Stomach (tissue), 4 donors: ENCODE data around the gene KRAS.

Experiments used
- EP300 ChIP-seq: sonication (generic); formaldehyde crosslinking; IDR thresholded peaks from one replicate; pipeline ENCODE4 v1.6.1; 2017; ENCODE audit warnings: antibody characterized with exemption
- POLR2A ChIP-seq, 4 donors: fragments of 450-650 bp; IDR thresholded peaks; one replicate each; pipeline ENCODE4 v1.6.1; 2016; ENCODE audit warnings: antibody characterized with exemption in 4 of 4, control low read depth in 2 of 4, mild to moderate bottlenecking in 1 of 4, moderate library complexity in 1 of 4
- POLR2AphosphoS5 ChIP-seq, 3 donors: sonication (generic); formaldehyde crosslinking; IDR thresholded peaks; one replicate each; pipeline ENCODE4 v1.6.1; 2016; ENCODE audit warnings: antibody characterized with exemption in 3 of 3
- TF ChIP-seq, protein P1 (sequence below), 7 experiments: fragments of 450-650 bp in 4 of 7; fragments of 200-600 bp in 3 of 7; sonication (generic) in 3 of 7; IDR thresholded peaks; one replicate each; pipeline ENCODE4 v1.5.1; 2016 to 2019; ENCODE audit warnings: antibody characterized with exemption in 7 of 7, control low read depth in 2 of 7, mild to moderate bottlenecking in 1 of 7

DNA sequence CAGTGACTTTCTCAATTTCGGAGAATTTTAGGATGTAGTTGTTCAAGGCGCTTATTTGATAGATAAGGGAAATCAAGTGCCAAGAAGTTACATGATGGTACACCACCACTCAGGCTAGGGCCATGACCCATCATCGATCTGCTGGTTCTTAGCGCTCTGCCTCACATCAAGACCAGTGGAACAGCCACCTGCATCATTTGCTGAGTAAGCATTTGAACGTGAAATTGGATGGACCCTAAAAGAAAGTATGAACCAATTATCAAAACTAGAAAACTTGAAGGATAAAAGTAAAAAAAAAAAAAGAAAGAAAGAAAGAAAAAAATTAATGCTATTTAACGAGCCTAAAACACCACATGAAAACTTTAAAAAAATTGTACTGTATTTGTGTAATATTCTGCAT lies 27.5 kb upstream of the KRAS start:
- TF ChIP-seq, protein P1, sequence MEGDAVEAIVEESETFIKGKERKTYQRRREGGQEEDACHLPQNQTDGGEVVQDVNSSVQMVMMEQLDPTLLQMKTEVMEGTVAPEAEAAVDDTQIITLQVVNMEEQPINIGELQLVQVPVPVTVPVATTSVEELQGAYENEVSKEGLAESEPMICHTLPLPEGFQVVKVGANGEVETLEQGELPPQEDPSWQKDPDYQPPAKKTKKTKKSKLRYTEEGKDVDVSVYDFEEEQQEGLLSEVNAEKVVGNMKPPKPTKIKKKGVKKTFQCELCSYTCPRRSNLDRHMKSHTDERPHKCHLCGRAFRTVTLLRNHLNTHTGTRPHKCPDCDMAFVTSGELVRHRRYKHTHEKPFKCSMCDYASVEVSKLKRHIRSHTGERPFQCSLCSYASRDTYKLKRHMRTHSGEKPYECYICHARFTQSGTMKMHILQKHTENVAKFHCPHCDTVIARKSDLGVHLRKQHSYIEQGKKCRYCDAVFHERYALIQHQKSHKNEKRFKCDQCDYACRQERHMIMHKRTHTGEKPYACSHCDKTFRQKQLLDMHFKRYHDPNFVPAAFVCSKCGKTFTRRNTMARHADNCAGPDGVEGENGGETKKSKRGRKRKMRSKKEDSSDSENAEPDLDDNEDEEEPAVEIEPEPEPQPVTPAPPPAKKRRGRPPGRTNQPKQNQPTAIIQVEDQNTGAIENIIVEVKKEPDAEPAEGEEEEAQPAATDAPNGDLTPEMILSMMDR (IDR thresholded peaks at IDR 0.05), result no peak
- TF ChIP-seq POLR2AphosphoS5 (IDR thresholded peaks at IDR 0.05), result no peak
- no peak for TF ChIP-seq POLR2A (IDR thresholded peaks at IDR 0.05)
- TF ChIP-seq EP300, result no peak
